GM21447 (cell line): ENCODE results near the gene CEP68.
"Not testable (repeated sequence)": the region's sequence is repeated elsewhere in the genome, so short reads cannot be mapped to it uniquely, and the experiment has no call there.

Experiments
- ATAC-seq: cut with Tn5 transposase; IDR thresholded peaks from one replicate; pipeline ENCODE4 v1.9.1; 2021; ENCODE audit not compliant: unreplicated experiment

The CEP68 gene

GRCh38 chr2:65056215-65057053, at the start of gene CEP68:
Gene CEP68, plus strand, starts transcription at chr2:65056416. Its CDS starts 13,029 bp downstream, at chr2:65069445.
- ATAC-seq: peak; percentile 80

GRCh38 chr2:65013776-65014175, 42.4 kb upstream of the CEP68 start:
- no peak for ATAC-seq

- ATAC-seq: no peak
Observed at GRCh38 chr2:65015731-65016130, 40.5 kb upstream of the CEP68 start.

GRCh38 chr2:65016789-65017188, 39.4 kb upstream of the CEP68 start:
- no peak for ATAC-seq

GRCh38 chr2:65017335-65017734, 38.9 kb upstream of the CEP68 start:
- ATAC-seq: no peak

GRCh38 chr2:65018141-65018582, 38.1 kb upstream of the CEP68 start:
- ATAC-seq: no peak

- no peak for ATAC-seq
Observed at GRCh38 chr2:65019010-65019409, 37.2 kb upstream of the CEP68 start.

GRCh38 chr2:65019675-65020195, 36.5 kb upstream of the CEP68 start:
- ATAC-seq: no peak

- not testable (repeated sequence) for ATAC-seq
Observed at GRCh38 chr2:65020251-65020650, 36.0 kb upstream of the CEP68 start.

- no peak for ATAC-seq
Observed at GRCh38 chr2:65020943-65021528, 35.2 kb upstream of the CEP68 start.

GRCh38 chr2:65021709-65022108, 34.5 kb upstream of the CEP68 start:
- no peak for ATAC-seq

- no peak for ATAC-seq
Observed at GRCh38 chr2:65022189-65022588, 34.0 kb upstream of the CEP68 start.

- ATAC-seq: no peak
Observed at GRCh38 chr2:65023742-65024141, 32.5 kb upstream of the CEP68 start.

GRCh38 chr2:65024149-65024829, 31.9 kb upstream of the CEP68 start:
- ATAC-seq: no peak

GRCh38 chr2:65025453-65026123, 30.6 kb upstream of the CEP68 start:
- no peak for ATAC-seq

- ATAC-seq: no peak
Observed at GRCh38 chr2:65026154-65026553, 30.1 kb upstream of the CEP68 start.

GRCh38 chr2:65026704-65027464, 29.3 kb upstream of the CEP68 start:
- no peak for ATAC-seq

- ATAC-seq: no peak
Observed at GRCh38 chr2:65027616-65028244, 28.5 kb upstream of the CEP68 start.

GRCh38 chr2:65030476-65031332, 25.5 kb upstream of the CEP68 start:
- no peak for ATAC-seq
